GM12892 (cell line): Measurements from ENCODE around the gene PREP.
"Not testable (repeated sequence)": the region's sequence is repeated elsewhere in the genome, so short reads cannot be mapped to it uniquely, and the experiment has no call there.

ENCODE experiments used
- DNase-seq: peaks from one replicate; pipeline ENCODE4 v3.0.0; 2011; ENCODE audit not compliant: insufficient read length
- FAIRE-seq: peaks from 2 replicates; lab custom pipeline; 2011; peaks lifted over from hg19 to GRCh38; lab: Jason Lieb, UNC
- POLR2A ChIP-seq: IDR thresholded peaks from 2 replicates; pipeline ENCODE4 v1.6.1; 2011; ENCODE audit warnings: low read depth, low read length, control low read depth
- POLR2AphosphoS5 ChIP-seq: IDR thresholded peaks from 2 replicates; pipeline ENCODE4 v1.6.1; 2011; ENCODE audit warnings: low read depth, low read length, control low read depth
- TAF1 ChIP-seq: IDR thresholded peaks from 2 replicates; pipeline ENCODE4 v1.6.1; 2011; ENCODE audit warnings: low read depth, mild to moderate bottlenecking, control low read depth, low read length, borderline replicate concordance

The PREP gene

GRCh38 chr6:105359419-105360370 is 43.2 kb downstream of the PREP start:
- no peak for FAIRE-seq
- no peak for TF ChIP-seq TAF1
- TF ChIP-seq POLR2AphosphoS5: no peak
- no peak for TF ChIP-seq POLR2A
- DNase-seq: no peak

GRCh38 chr6:105357165-105357564 is 45.7 kb downstream of the PREP start:
- FAIRE-seq: peak; percentile 5
- no peak for DNase-seq
- TF ChIP-seq TAF1 (no peak), POLR2A (no peak), POLR2AphosphoS5 (no peak)

GRCh38 chr6:105352037-105352617 is 50.8 kb downstream of the PREP start:
- TF ChIP-seq POLR2A (no peak), POLR2AphosphoS5 (no peak), TAF1 (no peak)
- no peak for DNase-seq
- FAIRE-seq: no peak

- FAIRE-seq (no peak), DNase-seq (no peak)
- TF ChIP-seq TAF1: no peak
- TF ChIP-seq POLR2A: no peak
- no peak for TF ChIP-seq POLR2AphosphoS5
These were observed 54.0 kb downstream of the PREP start for GRCh38 chr6:105348897-105349296.

- no peak for FAIRE-seq
- DNase-seq: no peak
- no peak for TF ChIP-seq POLR2A
- no peak for TF ChIP-seq POLR2AphosphoS5
- no peak for TF ChIP-seq TAF1
These were observed 56.8 kb downstream of the PREP start for GRCh38 chr6:105346052-105346451.

GRCh38 chr6:105345506-105345905 is 57.4 kb downstream of the PREP start:
- DNase-seq: no peak
- no peak for FAIRE-seq
- TF ChIP-seq POLR2AphosphoS5 (no peak), TAF1 (no peak)

- DNase-seq (no peak), FAIRE-seq (no peak)
- TF ChIP-seq POLR2AphosphoS5 (no peak), TAF1 (no peak), POLR2A (no peak)
These were observed 58.0 kb downstream of the PREP start for GRCh38 chr6:105344881-105345370.

- not testable (repeated sequence) for FAIRE-seq, DNase-seq
These were observed 64.4 kb downstream of the PREP start for GRCh38 chr6:105338350-105338983.

GRCh38 chr6:105336986-105337385 is 65.9 kb downstream of the PREP start:
- FAIRE-seq: no peak
- TF ChIP-seq TAF1: no peak
- no peak for TF ChIP-seq POLR2AphosphoS5
- no peak for DNase-seq

- DNase-seq: no peak
- TF ChIP-seq TAF1 (no peak), POLR2A (no peak), POLR2AphosphoS5 (no peak)
- no peak for FAIRE-seq
These were observed 70.3 kb downstream of the PREP start for GRCh38 chr6:105332576-105332975.

- no peak for TF ChIP-seq POLR2A
- TF ChIP-seq TAF1: no peak
- no peak for TF ChIP-seq POLR2AphosphoS5
- DNase-seq (no peak), FAIRE-seq (no peak)
These were observed 71.0 kb downstream of the PREP start for GRCh38 chr6:105331927-105332326.
